HG03025 (cell line): Measurements from ENCODE around the gene JAML.

Experiments
- ATAC-seq: cut with Tn5 transposase; IDR thresholded peaks from one replicate; pipeline ENCODE4 v1.9.1; 2021; ENCODE audit warnings: mild to moderate bottlenecking, moderate library complexity; ENCODE audit not compliant: unreplicated experiment, low FRiP score

JAML gene

GRCh38 chr11:118224511-118225188, at the start of gene JAML:
Gene JAML, minus strand, starts transcription at chr11:118225011. Its CDS starts 10,145 bp downstream, at chr11:118214866.
- ATAC-seq = no peak

DNA sequence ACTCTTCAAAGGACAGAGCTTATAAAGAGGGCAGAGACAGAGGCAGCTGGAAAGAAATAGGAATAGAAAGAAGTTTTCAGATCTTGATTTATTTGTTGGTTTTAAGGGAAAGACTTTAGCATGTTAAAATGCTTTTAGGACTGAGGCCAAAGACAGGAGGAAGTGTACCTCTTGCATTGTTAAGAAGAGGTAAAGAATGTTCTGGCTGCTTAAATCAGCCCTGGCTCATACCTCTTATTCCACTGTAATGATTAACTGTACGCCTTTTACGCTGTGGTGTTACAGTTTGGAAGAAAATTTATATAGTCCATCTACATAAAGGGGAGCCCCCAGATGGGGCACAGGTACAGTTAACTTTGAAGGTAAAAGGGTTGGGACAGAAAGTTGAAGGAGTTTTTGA, 49.4 kb upstream of the JAML start:
- ATAC-seq = no peak

GRCh38 chr11:118272001-118272400, 47.2 kb upstream of the JAML start:
- ATAC-seq = no peak

DNA sequence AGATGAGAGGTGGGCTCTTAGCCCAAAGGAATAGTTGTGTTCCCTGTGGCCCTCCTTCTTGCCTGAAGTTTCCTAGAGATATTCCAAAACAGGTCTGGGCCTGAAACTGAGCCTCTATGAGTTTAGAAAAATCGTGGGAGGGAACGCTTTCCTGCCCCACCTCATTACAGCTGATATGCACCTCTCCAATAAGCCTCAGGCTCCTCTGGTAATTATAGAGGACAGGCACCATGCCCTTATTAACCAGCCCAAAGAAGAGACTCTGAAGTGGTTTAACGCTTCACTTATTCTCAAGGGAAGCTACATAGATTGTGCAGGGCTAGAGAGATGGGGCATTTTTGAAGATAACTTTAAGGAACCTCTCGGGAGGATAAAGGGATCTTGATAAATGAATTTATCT, 42.7 kb upstream of the JAML start:
- ATAC-seq = no peak

DNA sequence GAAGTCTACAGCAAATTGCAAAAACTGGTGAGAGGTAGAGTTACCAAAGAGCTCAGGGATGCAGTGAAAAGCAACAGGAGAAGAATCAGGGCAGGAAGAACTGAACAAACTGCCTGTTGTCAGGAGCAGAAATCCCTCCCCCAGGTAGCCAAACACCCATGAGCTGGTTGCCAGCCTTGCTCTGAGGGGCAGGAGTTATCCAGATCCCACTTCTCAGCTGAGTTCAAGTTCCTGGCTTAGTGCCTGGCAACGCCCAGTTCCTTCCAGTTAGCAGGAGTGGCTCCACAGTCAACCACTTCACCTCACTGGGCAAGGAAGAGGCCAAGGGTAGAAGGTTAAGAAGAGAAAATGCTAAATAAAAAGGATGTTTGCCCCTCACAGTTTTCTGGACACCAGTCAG, 41.1 kb upstream of the JAML start:
- ATAC-seq = no peak

DNA sequence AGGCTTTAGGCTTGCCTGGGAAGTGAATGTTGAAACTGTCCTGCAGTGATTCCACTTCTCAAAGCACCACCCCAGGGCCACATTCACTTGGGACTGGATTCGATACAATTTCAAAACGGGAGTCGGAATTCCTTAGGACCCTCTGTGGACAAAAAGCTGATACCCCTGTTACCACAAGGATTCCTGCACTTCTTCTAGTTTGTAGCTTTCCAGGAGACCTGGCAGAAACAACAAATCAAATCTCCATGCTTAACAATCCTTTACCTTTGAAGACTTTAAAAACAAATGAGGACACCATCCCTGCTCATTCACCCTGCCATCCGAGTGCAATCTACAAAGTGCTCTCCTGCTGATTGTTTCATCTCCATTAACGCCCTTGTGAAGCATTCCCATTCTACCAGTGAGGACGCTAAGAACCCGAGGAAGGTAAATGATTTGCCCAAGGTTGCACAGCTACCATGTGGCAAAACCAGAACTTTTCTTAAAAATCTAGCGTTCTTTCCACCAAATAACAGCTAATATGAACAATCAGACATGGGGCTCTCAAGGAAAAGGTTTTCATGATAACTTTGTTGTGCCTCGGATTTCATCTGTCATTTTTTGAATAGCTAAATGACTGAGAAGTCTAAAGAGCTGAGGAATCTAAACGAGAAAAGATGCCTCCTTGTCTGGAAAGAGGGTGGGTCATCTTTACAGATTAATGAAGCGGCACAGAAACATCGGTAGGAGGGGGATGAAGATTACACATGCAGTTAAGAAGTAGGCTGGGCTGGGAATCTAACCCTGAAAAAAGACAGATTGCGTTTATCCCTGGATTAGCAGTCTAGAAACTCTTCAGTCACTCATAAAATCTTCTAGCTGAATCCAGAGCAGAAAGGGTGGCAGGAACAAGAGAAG, 40.0 kb upstream of the JAML start:
- ATAC-seq = no peak

- ATAC-seq = no peak
Measured at GRCh38 chr11:118263695-118264568, 39.1 kb upstream of the JAML start, which contains the start of gene MPZL2. Gene MPZL2, minus strand, starts transcription at chr11:118264297. Its CDS starts 144 bp downstream, at chr11:118264153.

DNA sequence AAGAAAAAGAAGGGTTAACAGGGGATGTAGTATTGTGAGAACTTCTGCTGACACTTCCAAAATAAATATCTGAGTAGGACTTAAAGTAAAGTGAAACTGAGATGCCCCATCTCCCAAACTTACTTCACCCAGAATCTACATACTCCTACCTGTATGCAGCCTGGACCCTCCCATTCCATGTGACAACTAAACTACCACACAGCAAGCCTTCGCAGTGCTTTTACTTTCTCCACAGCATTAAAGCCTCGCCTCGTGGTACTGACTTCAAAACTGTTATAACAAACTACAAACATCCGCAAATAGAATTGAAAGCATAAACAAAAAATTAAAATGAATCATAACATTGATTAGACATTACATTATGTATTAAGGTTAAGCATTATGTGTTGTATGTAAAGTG, 38.3 kb upstream of the JAML start:
- ATAC-seq = no peak

- no peak for ATAC-seq
Measured at GRCh38 chr11:118260353-118260752, 35.5 kb upstream of the JAML start.

DNA sequence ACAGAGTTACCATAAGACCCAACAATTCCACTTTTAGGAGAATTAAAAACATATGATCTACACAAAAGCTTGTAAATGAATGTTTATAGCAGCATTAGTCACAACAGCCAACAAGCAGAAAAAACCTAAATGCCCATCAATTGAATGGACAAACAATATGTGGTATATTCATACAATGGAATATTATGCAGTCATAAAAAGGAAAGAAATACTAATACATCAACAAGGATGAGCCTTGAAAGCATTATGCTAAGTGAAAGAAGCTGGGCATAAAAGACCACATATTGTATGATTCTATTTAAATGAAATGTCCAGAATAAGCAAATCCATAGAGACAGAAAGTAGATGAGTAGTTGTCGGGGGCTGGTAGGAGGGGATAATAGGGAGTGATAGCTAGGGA, 34.3 kb upstream of the JAML start:
- no peak for ATAC-seq

DNA sequence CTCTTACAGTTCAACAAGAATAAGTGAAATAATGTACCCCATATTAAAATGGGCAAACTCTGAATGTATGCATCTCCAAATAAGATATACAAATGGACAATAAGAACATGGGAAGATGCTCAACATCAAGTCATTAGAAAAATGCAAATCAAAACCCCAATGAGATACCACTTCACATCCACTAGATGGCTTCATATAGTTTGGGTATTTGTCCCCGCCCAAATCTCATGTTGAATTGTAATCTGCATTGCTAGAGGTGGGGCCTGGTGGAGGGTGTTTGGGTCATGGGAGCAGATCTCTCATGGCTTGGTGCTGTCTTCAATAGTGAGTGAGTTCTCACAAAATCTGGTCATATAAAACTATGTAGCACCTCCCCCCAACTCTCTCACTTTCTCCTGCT, 33.6 kb upstream of the JAML start:
- no peak for ATAC-seq

GRCh38 chr11:118252688-118253087, 27.9 kb upstream of the JAML start:
- no peak for ATAC-seq

DNA sequence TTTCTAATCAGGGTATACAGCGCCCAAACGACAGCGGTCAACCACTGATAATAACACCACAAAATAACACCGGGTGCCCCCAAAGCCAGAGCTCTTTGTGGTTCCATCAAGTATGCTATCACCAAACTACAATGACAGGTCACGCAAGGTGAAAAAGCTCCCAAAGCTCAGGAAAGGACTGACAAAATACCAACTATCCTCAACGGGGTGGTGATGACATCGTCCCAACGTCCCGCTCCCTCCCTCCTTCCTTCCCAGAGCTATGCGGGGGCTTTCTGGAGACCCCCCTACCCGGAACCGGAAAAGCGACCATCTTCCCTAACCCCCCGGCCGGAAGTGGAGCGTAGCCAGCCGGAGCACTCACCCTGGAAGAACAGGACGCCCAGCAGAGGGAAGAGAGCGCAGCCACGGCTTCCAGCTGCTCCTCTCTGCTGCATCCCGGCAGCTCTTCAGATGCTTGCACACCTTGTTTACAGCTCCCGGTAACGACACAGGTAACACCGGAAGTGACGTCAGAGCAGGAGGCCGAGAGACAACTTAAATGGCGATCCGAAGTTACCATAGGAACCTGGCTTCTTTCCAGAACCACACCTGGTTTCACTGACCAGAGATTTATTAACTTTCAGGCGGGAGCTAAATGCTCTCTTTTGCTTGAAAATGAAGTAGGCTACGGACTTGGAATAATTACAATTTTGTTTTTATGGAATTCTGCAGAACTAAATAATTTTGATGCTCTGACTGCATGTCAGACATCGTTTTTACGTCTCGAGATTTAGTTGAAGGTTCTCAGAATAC, 27.2 kb upstream of the JAML start, which contains the start of gene MPZL3:
Gene MPZL3, minus strand, starts transcription at position 508 of the 795 bp plus-strand sequence. Its CDS starts 71 bp downstream, at position 437.
- peak; percentile 80 for ATAC-seq

- ATAC-seq = no peak
Measured at GRCh38 chr11:118247041-118247440, 22.2 kb upstream of the JAML start.

DNA sequence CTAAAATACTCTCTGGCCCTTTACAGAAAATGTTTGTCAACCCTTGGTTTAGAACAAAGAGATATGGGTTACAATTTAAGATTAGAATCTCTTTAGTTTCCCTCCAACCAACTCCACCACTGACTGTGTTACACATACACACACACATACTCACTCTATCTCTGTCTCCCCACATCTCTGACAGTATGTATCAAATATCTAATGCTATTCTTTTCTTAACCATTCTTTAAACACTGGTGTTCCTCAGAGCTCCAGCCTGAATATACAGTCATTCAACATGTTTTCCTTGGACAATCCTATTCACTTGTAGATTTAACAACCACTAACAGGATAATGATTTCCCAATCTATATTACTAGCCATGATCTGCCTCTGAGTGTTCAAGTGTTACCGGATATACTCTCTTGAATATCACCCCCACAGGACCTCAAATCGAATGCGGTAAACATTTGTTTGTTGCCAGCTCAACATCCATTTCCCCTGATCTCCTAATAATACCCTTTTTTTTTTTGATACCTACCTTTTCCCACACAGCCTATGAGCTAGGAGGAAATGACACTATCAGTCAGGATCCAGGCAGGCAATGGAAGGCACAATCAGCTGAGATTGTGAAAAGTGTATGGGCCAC, 21.2 kb upstream of the JAML start:
- no peak for ATAC-seq

- no peak for ATAC-seq
Measured at GRCh38 chr11:118243993-118244762, 19.4 kb upstream of the JAML start.

- ATAC-seq = no peak
Measured at GRCh38 chr11:118243161-118243560, 18.4 kb upstream of the JAML start.

GRCh38 chr11:118241764-118242098, 16.9 kb upstream of the JAML start:
- ATAC-seq = no peak
